Superior temporal gyrus (tissue), 1 donor: ENCODE measurements around the gene UBASH3A.

Experiments used
- DNase-seq: peaks from one replicate; pipeline ENCODE4 v3.0.0-alpha.2; 2016; ENCODE audit errors: extremely low spot score

UBASH3A gene

DNA sequence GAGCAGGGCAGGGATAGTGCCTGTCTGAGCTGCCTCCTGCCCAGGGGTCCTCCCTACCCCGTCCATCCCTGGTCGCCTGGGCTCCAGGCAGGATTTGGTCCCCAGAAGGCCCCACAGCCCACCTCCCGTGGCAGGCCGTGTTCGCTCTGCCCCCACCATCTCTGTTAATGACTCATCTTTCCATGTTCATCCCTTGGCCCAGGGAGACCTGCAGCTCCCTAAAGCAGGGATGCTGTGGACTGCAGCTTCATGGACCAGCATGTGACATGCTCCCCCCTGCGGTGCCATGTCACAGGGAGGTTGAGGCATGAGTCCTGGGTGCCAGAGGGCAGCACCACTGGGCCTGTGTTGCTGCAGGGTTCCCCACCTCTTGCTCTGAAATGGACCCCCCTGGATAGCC lies 26.8 kb downstream of the UBASH3A start:
- DNase-seq, result no peak

DNA sequence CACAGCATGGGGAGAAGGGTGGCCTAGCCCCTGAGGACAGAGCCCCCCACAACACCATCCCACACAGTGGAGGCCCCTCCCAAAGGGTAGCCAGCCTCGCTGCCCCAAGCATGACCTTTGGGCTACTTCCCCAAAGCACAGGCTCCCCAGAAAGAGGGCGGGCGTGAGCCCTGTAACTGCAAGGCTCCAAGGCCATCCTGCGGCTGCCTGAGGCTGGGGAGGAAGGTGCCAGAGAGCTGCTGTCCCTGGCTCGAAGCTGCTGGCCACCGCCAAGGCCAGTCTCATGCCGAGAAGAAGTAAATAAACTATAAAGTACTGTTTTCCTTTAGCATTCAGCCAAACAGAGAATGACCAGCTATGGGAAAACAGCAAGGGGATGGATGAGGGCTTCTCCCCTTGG lies 27.5 kb downstream of the UBASH3A start:
- no peak for DNase-seq

DNA sequence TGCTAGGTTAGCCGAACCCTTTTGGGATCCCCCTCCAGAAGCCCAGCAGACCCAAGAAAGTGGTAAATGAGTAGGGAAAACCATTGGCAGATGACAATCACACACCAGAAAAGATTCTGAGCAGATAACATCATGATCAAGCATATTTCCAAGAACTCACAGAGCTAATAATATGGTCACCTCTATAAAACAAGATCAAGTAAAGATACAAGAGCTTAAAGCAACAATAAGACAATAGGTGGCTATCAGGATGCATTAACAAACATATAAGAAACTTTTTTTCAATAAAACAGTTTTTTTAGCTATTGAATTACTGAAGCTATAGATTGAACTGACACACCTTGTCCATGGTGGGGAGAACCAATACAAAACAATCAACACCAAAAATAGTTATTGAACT lies 29.0 kb downstream of the UBASH3A start:
- DNase-seq, result no peak

DNA sequence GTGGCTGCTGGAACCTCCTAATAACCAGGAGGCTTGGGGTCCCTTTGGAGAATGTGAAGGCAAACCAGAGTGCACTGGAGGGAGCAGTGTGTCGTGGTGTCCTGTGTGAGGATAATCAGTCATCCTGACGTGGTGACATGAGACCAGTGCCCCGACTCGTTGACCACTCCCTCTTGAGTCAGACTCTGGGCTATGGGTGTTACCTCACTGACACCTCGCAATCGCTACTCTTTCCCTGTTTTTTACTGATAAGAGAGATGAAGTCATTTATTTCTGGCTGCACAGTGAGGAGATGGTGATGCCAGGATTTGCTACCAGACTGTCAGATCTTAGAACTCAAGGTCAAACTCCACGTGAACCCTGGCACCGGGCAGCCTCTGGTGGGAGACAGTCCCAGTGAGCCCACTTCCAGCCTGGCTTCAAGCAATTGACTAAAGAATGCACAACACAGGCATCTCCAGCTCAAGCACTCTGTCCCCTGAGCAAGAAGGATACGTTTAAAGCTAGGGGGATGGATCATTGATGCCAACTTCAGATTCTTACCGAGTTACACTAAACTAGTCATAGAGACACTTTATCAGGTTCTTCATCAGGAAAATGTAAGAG lies 30.3 kb downstream of the UBASH3A start:
- no peak for DNase-seq

DNA sequence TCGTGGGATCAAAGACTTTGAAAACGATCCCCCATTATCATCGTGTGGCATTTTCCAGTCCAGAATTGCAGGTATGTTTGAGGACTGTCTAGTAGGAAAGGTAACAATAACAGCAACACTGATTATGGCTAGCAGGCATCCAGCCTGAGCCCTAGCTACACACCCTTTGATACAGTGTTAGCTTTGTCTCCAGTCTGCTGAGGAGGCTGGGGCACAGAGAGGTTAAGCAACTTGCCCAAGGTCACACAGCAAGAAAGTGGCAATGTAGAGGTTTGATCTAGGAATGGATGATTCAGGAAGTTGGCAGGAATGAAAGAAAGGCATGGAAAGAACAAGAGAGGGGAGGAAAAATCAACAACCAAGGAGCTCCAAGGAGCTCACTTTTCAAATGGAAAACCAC lies 31.2 kb downstream of the UBASH3A start:
- no peak for DNase-seq

DNA sequence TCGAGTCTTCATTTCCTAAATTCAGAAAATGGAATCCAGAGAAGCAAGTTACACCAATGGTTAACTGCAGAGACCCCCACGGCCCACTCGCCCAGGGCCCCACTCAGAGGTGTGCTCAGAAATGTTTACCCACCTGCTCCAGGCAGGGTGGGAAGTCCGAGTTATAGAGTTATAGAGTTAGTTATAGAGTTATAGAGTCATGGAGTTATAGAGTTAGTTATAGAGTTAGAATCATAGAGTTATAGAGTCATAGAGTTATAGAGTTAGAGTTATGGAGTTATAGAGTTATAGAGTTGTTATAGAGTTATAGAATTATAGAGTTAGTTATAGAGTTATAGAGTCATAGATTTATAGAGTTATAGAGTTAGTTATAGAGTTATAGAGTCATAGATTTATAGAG lies 31.7 kb downstream of the UBASH3A start:
- no peak for DNase-seq

DNA sequence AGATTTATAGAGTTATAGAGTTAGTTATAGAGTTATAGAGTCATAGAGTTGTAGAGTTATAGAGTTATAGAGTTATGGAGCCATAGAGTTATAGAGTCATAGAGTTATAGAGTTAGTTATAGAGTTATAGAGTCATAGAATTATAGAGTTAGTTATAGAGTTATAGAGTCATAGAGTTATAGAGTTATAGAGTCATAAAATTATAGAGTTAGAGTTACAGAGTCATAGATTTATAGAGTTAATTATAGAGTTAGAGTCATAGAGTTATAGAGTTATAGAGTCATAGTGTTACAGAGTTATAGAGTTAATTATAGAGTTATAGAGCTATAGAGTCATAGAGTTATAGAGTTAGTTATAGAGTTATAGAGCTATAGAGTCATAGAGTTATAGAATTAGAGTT lies 32.1 kb downstream of the UBASH3A start:
- no peak for DNase-seq

DNA sequence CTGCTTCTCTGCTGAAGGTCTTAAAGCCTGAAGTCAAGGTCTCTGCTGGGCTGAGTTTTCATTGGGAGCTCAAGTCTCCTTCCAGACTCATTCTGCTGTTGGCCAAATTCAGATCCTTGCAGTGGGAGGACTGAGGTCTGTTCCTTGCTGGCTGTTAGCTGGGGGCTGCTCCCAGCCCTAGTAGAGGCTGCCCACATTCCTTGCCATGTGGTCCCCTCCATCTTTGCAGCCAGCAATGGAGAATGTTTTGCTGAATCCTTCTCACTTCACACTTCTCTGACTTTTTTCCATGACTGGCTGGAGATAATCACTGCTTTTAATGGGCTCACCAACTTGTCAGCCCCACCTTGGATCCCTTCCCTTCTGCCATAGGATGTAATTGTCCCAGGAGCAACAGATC lies 33.2 kb downstream of the UBASH3A start:
- no peak for DNase-seq

DNA sequence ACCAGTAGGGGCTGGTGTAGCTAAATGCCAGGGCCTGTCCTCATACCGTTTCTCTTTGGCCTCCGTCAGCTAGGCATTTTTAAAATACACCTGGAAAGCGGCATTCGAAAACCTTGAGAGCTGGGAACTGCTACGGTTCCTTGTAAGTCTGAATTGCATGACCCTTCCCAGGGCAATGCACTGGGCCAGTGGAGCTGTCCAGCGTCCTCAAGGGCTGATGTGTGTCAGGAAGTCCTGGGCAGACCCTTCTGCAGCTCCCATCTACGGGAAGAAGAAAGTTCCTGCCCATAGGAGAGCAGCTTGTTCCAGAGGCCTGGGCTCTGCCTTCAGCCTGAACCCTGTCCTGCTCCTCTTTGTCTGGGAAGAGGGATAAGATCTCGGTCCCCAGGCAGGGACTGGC lies 34.1 kb downstream of the UBASH3A start:
- no peak for DNase-seq

DNA sequence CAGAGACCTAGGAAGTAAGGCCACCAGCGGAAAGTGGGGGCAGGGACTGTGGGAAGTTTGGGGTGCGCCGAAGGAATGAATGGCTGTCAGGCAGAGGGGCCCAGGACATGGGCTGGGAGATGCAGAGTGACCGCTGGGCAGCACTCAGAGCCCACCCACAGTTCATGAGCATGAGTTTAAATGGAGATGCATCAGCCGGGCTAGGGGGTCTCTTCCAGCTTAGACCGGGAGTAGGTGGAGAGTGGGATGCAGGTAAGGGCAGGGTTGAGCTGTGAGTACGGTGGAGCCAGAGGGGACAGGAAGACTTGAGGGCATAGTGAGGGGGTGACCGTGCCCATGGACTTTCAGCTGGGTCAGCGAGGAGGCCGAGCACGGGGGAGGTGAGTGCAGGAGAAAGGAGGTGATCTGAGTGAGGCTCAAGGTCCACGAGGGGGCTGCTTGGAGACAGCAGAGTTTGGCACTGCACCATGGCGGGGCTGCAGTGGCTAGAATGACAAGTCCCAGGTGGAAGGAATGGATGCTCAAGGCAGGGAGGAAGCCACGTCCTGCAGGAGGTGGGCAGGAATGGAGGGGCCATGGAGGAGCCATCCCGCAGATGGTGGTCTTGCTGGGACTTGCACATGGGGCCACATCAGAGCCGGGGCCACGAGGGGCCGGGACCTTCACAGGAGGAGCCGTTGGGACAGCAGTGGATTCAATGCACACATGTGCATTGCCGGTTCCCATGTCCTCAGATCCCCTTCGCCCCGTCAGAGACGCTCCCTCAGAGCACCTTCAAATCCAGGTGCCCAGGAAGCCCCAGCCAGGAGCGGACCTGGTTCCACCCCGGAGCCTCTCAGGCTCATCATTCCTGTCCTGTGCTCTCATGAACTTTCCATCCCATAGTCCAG lies 34.9 kb downstream of the UBASH3A start:
- no peak for DNase-seq

DNA sequence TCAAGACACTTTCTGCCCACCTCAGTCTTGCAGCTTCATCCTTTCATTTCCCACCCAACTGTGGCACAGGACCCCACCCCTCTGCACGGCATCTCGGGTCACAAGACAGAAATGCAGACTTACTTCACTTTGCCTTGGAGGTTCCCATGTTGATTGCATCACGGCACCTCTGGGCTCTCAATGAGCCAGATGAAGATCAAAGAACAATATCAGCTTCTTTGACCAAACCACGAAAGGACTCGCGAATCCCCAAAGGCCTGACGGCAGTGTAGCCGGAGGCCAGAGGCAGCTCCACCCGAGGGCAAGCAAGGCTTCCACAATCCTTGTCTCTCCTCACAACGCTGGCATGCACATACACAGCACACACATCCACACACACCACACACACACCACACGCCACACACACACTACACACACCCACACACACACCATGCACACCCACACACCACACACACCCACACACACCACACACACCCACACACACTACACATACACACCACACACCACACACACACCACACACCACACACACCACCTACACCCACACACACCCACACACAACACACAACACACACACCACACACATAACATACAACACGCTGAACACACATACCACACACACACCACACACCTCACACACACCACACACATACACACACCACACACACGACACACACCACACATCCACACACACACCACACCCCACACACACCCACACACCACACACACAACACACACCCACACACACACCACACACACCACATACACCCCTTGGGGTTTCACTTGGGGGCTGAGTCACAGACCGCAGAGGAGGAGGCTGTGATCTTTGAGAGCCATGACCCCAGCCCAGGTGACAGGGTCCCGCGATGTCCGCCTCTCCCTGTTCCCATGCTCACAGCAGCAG lies 35.8 kb downstream of the UBASH3A start:
- DNase-seq, result no peak

DNA sequence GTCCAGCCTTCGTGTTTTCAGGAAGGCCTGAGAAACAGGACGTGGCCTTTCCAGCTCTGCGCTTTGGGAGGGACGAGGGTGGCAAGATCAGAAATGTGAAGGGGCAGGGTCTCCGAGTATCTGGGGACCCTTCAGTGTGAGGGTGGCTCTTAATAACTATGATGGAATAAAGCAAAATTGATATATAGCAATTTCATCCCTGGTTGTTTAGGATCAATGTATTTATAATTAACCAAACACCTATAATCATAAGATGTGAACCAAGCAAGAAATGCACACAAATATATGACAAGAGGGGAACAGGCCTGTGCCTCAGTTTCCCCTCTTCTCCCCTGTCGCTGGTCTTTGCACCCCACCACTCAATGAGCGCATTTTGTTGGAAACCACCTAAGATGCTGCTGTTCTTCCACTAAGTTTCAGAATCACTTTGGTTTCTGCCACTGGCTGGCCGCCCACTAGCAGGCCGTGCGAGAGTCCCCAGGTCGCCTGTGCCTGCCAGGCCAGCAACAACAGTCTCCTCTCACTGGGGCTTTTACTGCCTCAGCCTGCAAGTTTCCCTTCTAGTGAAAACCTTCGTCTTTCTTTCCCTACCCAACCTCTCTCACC lies 36.6 kb downstream of the UBASH3A start:
- no peak for DNase-seq

DNA sequence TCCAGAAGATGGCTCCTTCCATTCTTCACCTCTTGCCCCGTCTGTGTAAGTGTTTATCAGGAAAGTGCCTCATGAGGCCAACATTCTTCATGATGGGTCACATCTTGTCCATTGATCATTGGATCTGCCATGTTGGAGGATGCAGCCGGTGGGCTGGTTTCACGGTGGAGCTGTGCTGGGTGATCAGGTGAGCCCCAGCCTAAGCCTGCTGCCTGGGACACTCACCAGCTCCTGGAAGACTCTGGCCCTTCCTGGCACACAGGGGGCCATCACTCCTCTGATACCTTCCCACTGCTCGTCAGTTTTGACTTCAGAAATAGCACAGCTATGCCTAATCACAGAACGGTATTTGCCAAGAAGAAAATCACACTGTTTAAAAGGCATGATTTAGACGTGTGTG lies 38.3 kb downstream of the UBASH3A start:
- no peak for DNase-seq

DNA sequence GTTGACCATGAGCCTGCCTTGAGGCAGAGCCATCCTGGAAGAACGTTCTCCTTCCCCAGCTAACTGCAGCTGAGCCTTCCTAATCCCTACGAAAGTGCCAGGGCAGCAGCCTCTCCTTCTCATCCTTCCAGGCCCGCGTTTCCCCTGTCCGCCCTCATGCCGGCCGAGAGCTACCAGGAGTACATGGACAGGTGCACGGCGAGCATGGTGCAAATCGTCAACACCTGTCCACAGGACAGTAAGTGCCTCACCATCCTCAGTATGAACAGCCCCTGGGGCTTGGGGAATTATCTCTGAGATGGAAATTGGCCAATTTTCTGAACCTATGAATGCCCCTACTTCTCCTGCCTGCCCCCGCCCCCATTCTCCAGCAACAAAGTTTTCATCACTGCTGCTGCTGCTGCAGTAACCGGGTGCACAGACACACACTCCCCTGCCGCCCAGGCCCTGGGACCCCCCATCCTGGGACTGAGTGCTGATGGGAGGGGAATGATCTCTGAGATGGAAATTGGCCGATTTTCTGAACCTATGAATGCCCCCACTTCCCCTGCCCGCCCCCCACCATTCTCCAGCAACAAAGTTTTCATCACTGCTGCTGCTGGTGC lies 39.6 kb downstream of the UBASH3A start:
- no peak for DNase-seq

DNA sequence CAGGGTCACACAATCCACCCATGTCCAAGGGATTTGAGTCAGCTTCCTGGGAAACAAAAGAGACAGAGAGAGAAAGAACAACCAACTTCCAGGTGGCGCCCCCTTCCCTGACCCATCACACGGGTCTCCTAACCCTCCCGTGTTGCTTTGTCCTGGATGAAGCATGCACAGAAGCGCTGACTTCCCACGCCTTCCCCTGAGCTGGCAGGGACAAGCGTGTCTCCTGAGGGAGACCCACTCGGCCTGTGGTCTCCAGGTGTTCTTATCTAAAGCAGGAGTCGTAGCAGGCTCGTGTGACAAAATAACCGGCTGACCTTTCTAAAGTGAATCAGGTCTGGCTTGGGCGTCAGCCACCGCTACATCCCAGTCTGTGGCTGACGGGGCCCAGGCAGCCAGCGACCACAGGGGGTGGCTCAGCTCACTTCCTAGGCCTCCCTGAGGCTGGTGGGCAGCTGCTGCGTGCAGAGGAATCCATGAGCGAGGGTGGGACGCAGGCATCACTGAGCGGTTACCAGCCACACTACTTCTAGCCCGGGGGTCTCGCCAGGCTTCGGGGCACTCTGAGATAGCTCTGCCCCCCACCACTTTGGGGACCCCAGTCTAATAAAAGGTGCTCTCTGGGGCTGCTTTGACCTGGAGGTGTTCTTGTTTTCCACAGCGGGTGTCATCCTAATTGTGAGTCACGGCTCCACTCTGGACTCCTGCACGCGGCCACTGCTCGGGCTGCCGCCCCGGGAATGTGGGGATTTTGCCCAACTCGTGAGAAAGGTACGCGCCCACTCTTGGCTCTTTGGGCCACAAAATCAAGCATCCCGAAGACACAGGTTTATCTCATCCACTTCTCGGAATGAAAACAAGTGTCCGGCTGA lies 40.4 kb downstream of the UBASH3A start:
- DNase-seq, result no peak

DNA sequence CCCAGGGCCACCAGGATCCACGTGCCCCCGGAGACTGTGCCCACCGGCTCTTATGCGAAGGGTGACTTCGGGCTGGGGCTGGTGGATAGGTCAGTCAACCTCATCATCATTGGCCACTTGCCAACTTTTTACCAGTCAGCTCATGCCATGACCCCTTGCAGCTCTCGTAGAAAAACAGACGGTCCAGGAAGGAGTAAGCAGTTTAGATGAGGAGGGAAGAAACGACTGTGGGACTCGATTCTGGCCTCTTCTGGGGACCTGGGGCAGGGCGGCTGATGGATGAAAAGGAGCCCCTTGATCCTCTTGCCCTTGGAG lies 41.0 kb downstream of the UBASH3A start:
- DNase-seq, result no peak

DNA sequence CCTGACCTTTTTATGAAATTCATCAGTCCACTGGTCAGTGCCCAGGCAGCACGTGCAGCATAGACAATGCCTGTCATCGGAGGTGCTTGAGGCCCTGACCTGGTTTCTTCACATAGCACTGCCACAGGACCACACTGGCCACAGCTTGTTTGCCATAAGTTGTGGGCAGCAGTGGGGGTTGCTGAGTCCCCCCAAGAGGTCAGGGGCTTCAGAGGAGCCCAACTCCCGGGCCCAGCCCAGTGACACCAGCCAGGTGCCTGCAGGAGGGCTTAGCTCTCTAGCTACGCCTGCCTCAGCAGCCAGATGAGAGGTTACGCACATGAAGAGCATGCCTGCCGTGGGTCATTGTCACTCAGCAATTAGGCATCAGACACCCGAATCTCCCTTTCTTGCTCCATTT lies 41.6 kb downstream of the UBASH3A start:
- DNase-seq, result no peak

DNA sequence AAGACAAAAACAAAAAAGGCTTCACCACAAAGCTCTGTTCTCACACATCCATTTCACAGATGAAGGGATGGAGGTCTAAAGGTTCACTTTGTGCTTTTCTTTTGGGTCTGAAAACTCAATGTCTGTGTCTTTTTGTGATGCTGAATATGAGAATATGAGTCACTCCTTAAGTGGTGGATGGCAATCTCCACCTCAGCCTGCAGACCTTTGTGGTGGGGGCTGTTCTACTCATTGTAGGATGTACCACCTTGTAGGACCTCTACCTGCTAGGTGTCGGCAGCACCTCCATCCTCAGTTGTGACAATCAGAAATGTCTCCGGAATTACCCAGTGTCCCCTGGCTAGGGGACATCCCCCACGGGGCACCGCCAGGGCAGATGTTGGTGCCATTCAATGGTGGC lies 42.8 kb downstream of the UBASH3A start:
- no peak for DNase-seq

DNA sequence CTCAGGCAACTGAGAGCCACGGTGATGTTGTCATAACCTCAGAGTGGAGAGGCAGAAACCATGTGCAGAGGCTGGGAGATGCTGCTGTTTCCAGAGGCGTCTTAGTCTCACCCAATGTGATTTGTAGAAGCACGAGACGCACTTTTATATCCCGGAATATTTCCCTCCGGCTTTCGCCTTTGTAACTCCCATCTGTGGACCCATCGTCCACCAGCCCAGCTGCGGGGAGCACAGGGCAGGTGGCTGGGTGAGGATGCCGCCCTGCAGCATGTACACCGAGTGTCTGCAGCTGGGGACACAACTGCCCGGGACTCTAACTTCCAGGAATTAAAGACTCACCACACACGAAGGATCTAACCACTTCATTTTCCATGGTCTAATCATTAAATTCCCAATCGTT lies 43.5 kb downstream of the UBASH3A start:
- DNase-seq, result no peak

DNA sequence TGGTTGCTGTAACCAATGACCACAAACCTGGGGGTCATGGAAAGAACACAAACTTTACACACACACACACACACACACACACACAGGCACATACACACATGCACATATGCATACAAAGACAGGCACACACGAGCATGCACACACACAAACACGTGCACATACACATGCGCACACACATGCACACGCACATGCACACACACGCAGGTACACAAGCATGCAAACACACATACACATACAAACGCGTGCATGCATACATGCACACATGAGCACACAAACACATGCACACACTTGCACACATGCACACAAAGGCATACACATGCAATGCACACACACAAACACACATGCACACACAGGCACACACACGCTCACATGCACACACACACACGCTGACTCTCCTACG lies 44.0 kb downstream of the UBASH3A start:
- DNase-seq, result no peak

DNA sequence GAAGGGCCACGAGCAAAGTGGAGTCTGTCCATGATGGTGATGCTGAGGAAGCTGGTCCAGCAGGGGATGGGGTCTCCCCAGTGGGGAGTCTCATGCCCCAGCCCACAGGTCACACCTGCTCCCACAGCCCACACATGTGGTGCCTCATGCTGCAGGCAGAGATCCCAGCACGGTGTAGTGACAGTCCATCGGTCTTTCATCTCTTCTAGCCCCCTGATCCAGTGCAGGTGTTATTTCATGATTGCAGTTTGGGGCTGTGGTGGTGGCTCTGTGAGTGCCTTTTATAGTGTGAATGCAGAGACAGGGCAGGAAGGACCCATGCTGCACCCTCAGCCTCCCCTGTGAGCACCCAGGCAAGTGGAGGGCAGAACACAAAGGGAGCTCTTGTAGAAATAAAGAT lies 45.0 kb downstream of the UBASH3A start:
- DNase-seq, result no peak
